Vagina (tissue), 2 donors: ENCODE results near the gene ZRANB1. TPM values are rescaled to one million over a fixed set of nuclear protein-coding genes. Genes with fewer than 3 reads are reported as not detected.

Source experiments
- DNase-seq, 2 donors: peaks; one replicate each; pipeline ENCODE4 v3.0.0-alpha.2; 2017; ENCODE audit errors: extremely low spot score in 2 of 2
- H3K27ac ChIP-seq: fragments of 200-600 bp; sonication (generic); one replicate; pipeline ENCODE4 v1.5.1; 2019
- H3K27me3 ChIP-seq: fragments of 200-600 bp; sonication (generic); one replicate; pipeline ENCODE4 v1.5.1; 2019
- H3K36me3 ChIP-seq, 2 donors: fragments of 200-600 bp; sonication (generic); one replicate each; pipeline ENCODE4 v1.5.1; 2017 to 2019
- H3K4me1 ChIP-seq: fragments of 200-600 bp; sonication (generic); one replicate; pipeline ENCODE4 v1.5.1; 2019
- H3K4me3 ChIP-seq, 2 donors: fragments of 200-600 bp; sonication (generic); 1 replicate in 1 of 2; 2 replicates in 1 of 2; pipeline ENCODE4 v1.5.1; 2016 to 2019
- H3K9me3 ChIP-seq: fragments of 200-600 bp; sonication (generic); one replicate; pipeline ENCODE4 v1.5.1; 2019
- CTCF ChIP-seq, 3 experiments: fragments of 450-650 bp in 2 of 3; fragments of 200-600 bp in 1 of 3; sonication (generic) in 1 of 3; IDR thresholded peaks; one replicate each; pipeline ENCODE4 v1.5.1; 2017 to 2019; ENCODE audit warnings: antibody characterized with exemption in 3 of 3, mild to moderate bottlenecking in 2 of 3, moderate library complexity in 2 of 3
- POLR2A ChIP-seq, 2 donors: fragments of 450-650 bp; IDR thresholded peaks; one replicate each; pipeline ENCODE4 v1.6.1; 2017; ENCODE audit warnings: antibody characterized with exemption in 2 of 2, mild to moderate bottlenecking in 2 of 2, moderate library complexity in 2 of 2
- POLR2AphosphoS5 ChIP-seq, 2 donors: sonication (generic); formaldehyde crosslinking; IDR thresholded peaks; one replicate each; pipeline ENCODE4 v1.9.0; 2017; ENCODE audit warnings: antibody characterized with exemption in 2 of 2, mild to moderate bottlenecking in 2 of 2, low read depth in 1 of 2; ENCODE audit not compliant: insufficient read depth in 1 of 2
- intact Hi-C: fragments of 100-400 bp; cut with DNase I; formaldehyde crosslinking; loops from one replicate; pipeline ENCODE4 v1.15.1; 2023
- total RNA-seq: library from RNA; depleted of rRNA; stranded (reverse); fragments of >200 nt; gene quantifications from one replicate; pipeline ENCODE4 v1.2.3, GENCODE V29; 2016

The ZRANB1 gene
- total RNA-seq, 1 donor from 2014 or later, result 23.8 TPM

- H3K9me3 ChIP-seq, result no peaks in the 10 kb centered on the region
- no peaks in the 10 kb centered on the region for H3K27me3 ChIP-seq
- TF ChIP-seq POLR2A (IDR thresholded peaks at IDR 0.05), result no peak
- peak in 1 of 2 donors; percentile 33 for TF ChIP-seq POLR2AphosphoS5 (IDR thresholded peaks at IDR 0.05; ENCODE audit: insufficient read depth in 1 of 2, low read depth in 1 of 2)
- peak; percentile 22 to 66 (median 49) for TF ChIP-seq CTCF (IDR thresholded peaks at IDR 0.05)
- H3K4me1 ChIP-seq, result peaks cover 15% of the 10 kb centered on the region
- peak overlapping the region; percentile 2 for H3K27ac ChIP-seq
- H3K36me3 ChIP-seq, result peaks cover 0 to 45% of the 10 kb centered on the region in 2 donors
- H3K4me3 ChIP-seq, result no peak overlapping the region
- DNase-seq, result peak in 1 of 2 donors; percentile 88
- intact Hi-C loops, result no loop called here
Observed at GRCh38 chr10:124992462-124993344, 50.8 kb downstream of the ZRANB1 start.

- intact Hi-C loops, result no loop called here
- H3K27me3 ChIP-seq, result no peaks in the 10 kb centered on the region
- H3K4me1 ChIP-seq, result peaks cover 14% of the 10 kb centered on the region
- no peak for DNase-seq
- H3K27ac ChIP-seq, result no peak overlapping the region
- H3K9me3 ChIP-seq, result no peaks in the 10 kb centered on the region
- TF ChIP-seq CTCF (IDR thresholded peaks at IDR 0.05) (no peak), POLR2A (IDR thresholded peaks at IDR 0.05) (no peak), POLR2AphosphoS5 (IDR thresholded peaks at IDR 0.05; ENCODE audit: insufficient read depth in 1 of 2, low read depth in 1 of 2) (no peak)
- H3K4me3 ChIP-seq, result no peak overlapping the region
- H3K36me3 ChIP-seq, result peaks cover 0 to 45% of the 10 kb centered on the region in 2 donors
Observed at GRCh38 chr10:124993345-124993708, 51.4 kb downstream of the ZRANB1 start.

DNA sequence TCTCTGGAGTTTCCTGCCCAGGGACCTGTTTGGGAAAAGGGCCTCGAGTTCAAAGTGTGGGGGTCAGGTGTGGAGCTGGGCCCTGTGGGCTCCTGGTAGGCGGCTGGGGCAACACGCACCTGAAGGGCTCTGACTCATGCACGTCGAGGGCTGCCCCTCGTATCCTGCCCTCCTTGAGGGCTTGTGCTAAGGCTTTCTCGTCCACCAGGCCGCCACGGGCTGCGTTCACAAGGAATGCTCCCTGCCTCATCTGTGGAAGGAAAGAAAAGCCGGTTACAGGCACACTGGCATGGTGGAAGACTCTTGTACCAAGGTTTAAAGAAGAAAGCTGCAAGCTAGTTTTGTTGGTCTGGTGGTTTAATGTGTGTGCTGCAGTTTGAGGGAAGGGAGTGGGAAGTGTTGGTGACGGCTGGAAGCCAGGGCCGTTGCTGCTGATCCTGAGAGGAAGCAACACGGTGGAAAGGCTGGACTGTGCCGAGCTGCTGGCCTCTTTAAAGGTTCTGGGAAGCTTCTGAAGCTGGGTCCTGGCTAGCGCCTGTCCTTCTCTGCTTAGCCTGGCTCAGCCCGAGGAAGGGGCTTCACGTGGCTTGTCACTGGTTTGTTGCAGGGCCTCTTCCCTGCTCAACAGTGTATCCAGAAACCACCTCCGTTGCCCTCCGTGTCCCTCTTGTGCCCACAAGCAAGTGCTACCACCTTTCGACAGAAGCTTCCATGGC, 52.0 kb downstream of the ZRANB1 start:
- Histone ChIP-seq H3K9me3 (no peaks in the 10 kb centered on the region), H3K4me1 (peaks cover 19% of the 10 kb centered on the region), H3K27ac (no peak overlapping the region), H3K27me3 (no peaks in the 10 kb centered on the region), H3K36me3 (peaks cover 0 to 45% of the 10 kb centered on the region in 2 donors), H3K4me3 (no peak overlapping the region)
- intact Hi-C loops, result no loop called here
- TF ChIP-seq CTCF (IDR thresholded peaks at IDR 0.05), result no peak
- TF ChIP-seq POLR2A (IDR thresholded peaks at IDR 0.05), result no peak
- TF ChIP-seq POLR2AphosphoS5 (IDR thresholded peaks at IDR 0.05; ENCODE audit: insufficient read depth in 1 of 2, low read depth in 1 of 2), result no peak
- no peak for DNase-seq

GRCh38 chr10:124994573-124995473, 52.9 kb downstream of the ZRANB1 start:
- intact Hi-C loops, result loop anchor here (5.0 kb wide), 1 partner anchor 67 kb away; no protein-coding TSS in a partner anchor
- Histone ChIP-seq H3K27me3 (no peaks in the 10 kb centered on the region), H3K4me1 (peaks cover 24% of the 10 kb centered on the region), H3K9me3 (no peaks in the 10 kb centered on the region), H3K4me3 (no peak overlapping the region), H3K36me3 (peaks cover 0 to 42% of the 10 kb centered on the region in 2 donors), H3K27ac (no peak overlapping the region)
- DNase-seq, result peak in 1 of 2 donors; percentile 69
- TF ChIP-seq POLR2A (IDR thresholded peaks at IDR 0.05) (no peak), CTCF (IDR thresholded peaks at IDR 0.05) (no peak), POLR2AphosphoS5 (IDR thresholded peaks at IDR 0.05; ENCODE audit: insufficient read depth in 1 of 2, low read depth in 1 of 2) (peak in 1 of 2 donors; percentile 21)
